ENCODE measurements around the gene P2RY12. TPM values are rescaled to one million over a fixed set of nuclear protein-coding genes. Genes with fewer than 3 reads are reported as not detected.

The P2RY12 gene
- total and polyA plus RNA-seq, 2 donors: 1.5 to 5.3 TPM

GRCh38 chr3:151305775-151306151, 78.8 kb downstream of the P2RY12 start:
- WGBS: 87% methylated on average over 4 of the region's 4 CpGs
- H3K36me3 ChIP-seq (ENCODE audit: insufficient read depth): no peaks in the 10 kb centered on the region
- no peak overlapping the region for H3K27ac ChIP-seq (ENCODE audit: low read depth)
- DNase-seq (ENCODE audit: extremely low spot score): no peak
- no peak overlapping the region for H3K4me3 ChIP-seq (ENCODE audit: low read depth, low read length)
- H3K4me1 ChIP-seq (ENCODE audit: insufficient read depth): no peaks in the 10 kb centered on the region

DNA sequence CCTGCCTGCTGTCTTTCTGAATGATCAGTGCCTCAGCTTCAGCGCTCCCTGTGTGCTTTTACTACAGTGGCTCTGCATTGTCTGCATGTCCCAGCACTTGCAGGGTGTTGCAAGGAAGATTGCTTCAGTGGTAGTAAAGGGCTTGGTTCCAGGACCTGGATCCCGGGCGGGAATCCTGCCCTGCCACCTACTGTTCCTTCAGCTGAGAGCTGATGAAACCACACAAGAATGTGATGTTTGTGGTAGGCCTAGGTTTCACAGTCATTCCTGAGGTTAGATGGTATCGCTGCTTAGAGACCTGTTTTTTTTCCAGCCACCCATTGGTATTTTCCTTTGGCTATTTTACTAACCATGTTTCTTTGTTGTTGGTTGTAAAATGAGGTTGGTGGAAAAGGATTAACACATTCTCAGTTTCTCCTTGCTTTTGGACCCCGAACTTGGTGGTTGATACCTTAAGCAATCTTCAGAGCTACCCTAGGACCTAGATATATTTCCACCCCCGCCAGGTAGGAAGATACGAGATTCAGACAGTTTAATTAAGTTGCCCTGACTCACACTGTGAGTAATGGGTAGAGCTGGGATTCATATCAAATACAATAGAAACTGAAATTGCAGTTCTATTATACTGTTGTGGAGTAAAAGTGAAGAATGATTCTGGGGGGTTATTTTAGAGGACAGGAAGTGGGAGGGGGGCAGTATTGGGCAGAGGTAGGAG, 79.3 kb downstream of the P2RY12 start:
- Histone ChIP-seq H3K4me3 (ENCODE audit: low read depth, low read length) (no peak overlapping the region), H3K27ac (ENCODE audit: low read depth) (no peak overlapping the region), H3K36me3 (ENCODE audit: insufficient read depth) (no peaks in the 10 kb centered on the region), H3K4me1 (ENCODE audit: insufficient read depth) (no peaks in the 10 kb centered on the region)
- WGBS: 53% methylated on average over 7 of the region's 7 CpGs
- peak; percentile 56 for DNase-seq (ENCODE audit: extremely low spot score)

GRCh38 chr3:151303751-151304150, 80.8 kb downstream of the P2RY12 start:
- no peaks in the 10 kb centered on the region for H3K4me1 ChIP-seq (ENCODE audit: insufficient read depth)
- no peak overlapping the region for H3K27ac ChIP-seq (ENCODE audit: low read depth)
- no peaks in the 10 kb centered on the region for H3K36me3 ChIP-seq (ENCODE audit: insufficient read depth)
- no peak for DNase-seq (ENCODE audit: extremely low spot score)
- no peak overlapping the region for H3K4me3 ChIP-seq (ENCODE audit: low read depth, low read length)
- 78% methylated on average over 2 of the region's 2 CpGs for WGBS

DNA sequence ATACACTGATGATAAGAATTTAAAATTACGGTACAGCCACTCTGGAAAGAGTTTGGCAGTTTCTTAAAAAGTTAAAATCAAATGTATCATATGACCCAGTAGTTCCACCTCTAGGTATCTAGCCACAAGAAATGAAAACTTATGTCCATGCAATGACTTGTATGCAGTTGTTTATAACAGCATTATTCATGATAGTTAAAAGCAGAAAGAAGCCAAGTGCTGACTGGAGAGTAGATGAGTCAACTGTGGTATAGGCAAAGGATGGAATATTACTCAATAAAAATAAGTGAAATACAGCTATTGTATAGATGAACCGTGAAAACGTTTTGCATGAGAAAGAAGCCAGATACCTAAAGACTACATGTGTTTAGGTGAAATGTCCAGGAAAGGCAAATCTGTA, 82.8 kb downstream of the P2RY12 start:
- Histone ChIP-seq H3K27ac (ENCODE audit: low read depth) (no peak overlapping the region), H3K4me1 (ENCODE audit: insufficient read depth) (no peaks in the 10 kb centered on the region), H3K36me3 (ENCODE audit: insufficient read depth) (peaks cover 2% of the 10 kb centered on the region), H3K4me3 (ENCODE audit: low read depth, low read length) (no peak overlapping the region)
- WGBS: 88% methylated on average over 3 of the region's 3 CpGs
- DNase-seq (ENCODE audit: extremely low spot score): no peak

- WGBS: 67% methylated on average over 1 of the region's 1 CpG
- H3K4me1 ChIP-seq (ENCODE audit: insufficient read depth): no peaks in the 10 kb centered on the region
- H3K4me3 ChIP-seq (ENCODE audit: low read depth, low read length): no peak overlapping the region
- peaks cover 2% of the 10 kb centered on the region for H3K36me3 ChIP-seq (ENCODE audit: insufficient read depth)
- DNase-seq (ENCODE audit: extremely low spot score): no peak
- H3K27ac ChIP-seq (ENCODE audit: low read depth): no peak overlapping the region
These were observed 84.0 kb downstream of the P2RY12 start for GRCh38 chr3:151300539-151300938.

DNA sequence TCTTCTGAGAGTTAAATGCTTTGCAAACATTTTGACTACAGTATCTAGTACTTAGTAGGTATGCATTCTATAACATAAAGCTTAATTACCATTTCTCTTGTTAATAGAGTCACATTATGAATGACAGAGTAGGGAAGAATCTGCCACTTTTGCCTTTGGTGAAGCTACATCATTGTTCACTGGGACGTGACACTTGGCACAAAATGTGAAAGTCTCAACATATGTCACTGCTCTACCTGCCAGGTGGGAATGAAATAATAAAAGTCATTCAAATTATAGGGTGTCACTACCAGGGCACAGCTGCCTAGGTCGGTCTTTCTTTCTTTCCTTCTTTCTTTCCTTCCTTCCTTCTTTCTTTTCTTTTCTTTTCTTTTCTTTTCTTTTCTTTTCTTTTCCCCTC, 85.5 kb downstream of the P2RY12 start:
- 88% methylated on average over 2 of the region's 2 CpGs for WGBS
- no peak for DNase-seq (ENCODE audit: extremely low spot score)
- H3K4me1 ChIP-seq (ENCODE audit: insufficient read depth): no peaks in the 10 kb centered on the region
- H3K4me3 ChIP-seq (ENCODE audit: low read depth, low read length): no peak overlapping the region
- H3K27ac ChIP-seq (ENCODE audit: low read depth): no peak overlapping the region
- H3K36me3 ChIP-seq (ENCODE audit: insufficient read depth): peaks cover 2% of the 10 kb centered on the region

GRCh38 chr3:151297429-151297828, 87.1 kb downstream of the P2RY12 start:
- DNase-seq (ENCODE audit: extremely low spot score): no peak
- Histone ChIP-seq H3K4me1 (ENCODE audit: insufficient read depth) (no peaks in the 10 kb centered on the region), H3K36me3 (ENCODE audit: insufficient read depth) (peaks cover 2% of the 10 kb centered on the region), H3K27ac (ENCODE audit: low read depth) (no peak overlapping the region), H3K4me3 (ENCODE audit: low read depth, low read length) (no peak overlapping the region)
- 67% methylated on average over 2 of the region's 2 CpGs for WGBS

DNA sequence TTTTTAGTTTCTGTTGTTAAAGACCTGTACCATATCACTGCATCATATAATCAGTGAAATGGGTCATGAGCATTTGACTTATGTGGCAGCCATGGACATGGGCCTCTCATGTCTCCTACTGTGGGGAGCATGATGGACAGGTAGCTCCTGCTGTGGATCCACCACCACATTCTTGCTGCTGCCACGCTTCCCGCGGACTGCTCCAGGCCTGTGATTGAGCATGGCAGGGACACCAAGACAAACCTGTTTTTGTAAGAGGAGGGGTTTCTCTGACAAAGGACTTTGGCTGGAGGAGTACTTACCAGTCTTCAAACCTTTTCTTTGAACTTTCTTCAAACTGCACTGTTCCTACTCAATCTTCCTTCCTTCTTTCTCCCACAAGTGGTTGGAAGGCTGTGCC, 88.3 kb downstream of the P2RY12 start:
- no peak overlapping the region for H3K27ac ChIP-seq (ENCODE audit: low read depth)
- H3K36me3 ChIP-seq (ENCODE audit: insufficient read depth): peaks cover 2% of the 10 kb centered on the region
- no peak overlapping the region for H3K4me3 ChIP-seq (ENCODE audit: low read depth, low read length)
- H3K4me1 ChIP-seq (ENCODE audit: insufficient read depth): no peaks in the 10 kb centered on the region
- WGBS: 89% methylated on average over 3 of the region's 3 CpGs
- no peak for DNase-seq (ENCODE audit: extremely low spot score)

DNA sequence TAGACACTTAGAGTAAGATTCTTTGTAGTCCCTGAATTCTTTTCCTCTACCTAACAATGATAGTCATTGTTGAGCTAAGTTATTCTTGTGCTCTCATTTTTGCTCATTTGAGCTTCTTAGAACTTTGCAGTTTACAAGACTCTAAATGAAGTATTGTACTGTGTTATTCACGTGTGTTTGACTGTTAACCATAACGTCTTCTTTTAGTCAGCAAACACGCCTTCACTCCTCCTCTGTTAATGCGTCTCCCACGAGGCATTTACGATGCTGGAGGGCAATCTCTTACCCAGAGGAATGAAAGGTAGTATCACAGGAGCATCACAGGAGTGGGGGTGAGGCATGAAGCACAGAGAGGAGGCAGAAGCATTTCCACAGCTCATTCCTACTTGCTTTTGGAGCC, 91.4 kb downstream of the P2RY12 start:
- Histone ChIP-seq H3K4me3 (ENCODE audit: low read depth, low read length) (no peak overlapping the region), H3K4me1 (ENCODE audit: insufficient read depth) (no peaks in the 10 kb centered on the region), H3K36me3 (ENCODE audit: insufficient read depth) (no peaks in the 10 kb centered on the region), H3K27ac (ENCODE audit: low read depth) (no peak overlapping the region)
- 59% methylated on average over 6 of the region's 6 CpGs for WGBS
- DNase-seq (ENCODE audit: extremely low spot score): no peak

GRCh38 chr3:151290673-151291072, 93.9 kb downstream of the P2RY12 start:
- H3K27ac ChIP-seq (ENCODE audit: low read depth): no peak overlapping the region
- no peak for DNase-seq (ENCODE audit: extremely low spot score)
- 50% methylated on average over 3 of the region's 3 CpGs for WGBS

DNA sequence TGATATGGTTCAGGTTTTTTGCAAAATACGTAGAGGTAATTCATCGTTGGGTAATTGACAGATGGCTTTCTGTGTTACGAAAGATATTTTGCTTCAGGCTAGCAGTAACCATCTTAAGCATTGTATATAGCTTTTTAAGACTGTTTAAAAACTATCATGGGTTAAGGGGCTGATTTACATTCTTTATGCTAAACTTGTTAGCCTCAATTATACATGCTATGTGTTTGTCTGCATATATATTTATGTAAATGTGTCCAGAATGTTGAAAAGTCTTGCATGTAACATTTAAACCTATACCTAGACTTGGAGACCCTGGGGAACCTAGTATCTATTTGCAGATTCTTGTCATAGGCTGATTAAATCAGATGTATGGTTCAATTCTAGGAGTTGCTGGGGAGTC, 95.1 kb downstream of the P2RY12 start:
- 43% methylated on average over 3 of the region's 3 CpGs for WGBS
- no peak for DNase-seq (ENCODE audit: extremely low spot score)
- Histone ChIP-seq H3K4me3 (ENCODE audit: low read depth, low read length) (no peak overlapping the region), H3K4me1 (ENCODE audit: insufficient read depth) (no peaks in the 10 kb centered on the region), H3K36me3 (ENCODE audit: insufficient read depth) (no peaks in the 10 kb centered on the region), H3K27ac (ENCODE audit: low read depth) (no peak overlapping the region)

More at GRCh38 chr3:151290673-151291072, 93.9 kb downstream of the P2RY12 start:
- Histone ChIP-seq H3K36me3 (ENCODE audit: insufficient read depth) (no peaks in the 10 kb centered on the region), H3K4me3 (ENCODE audit: low read depth, low read length) (no peak overlapping the region), H3K4me1 (ENCODE audit: insufficient read depth) (no peaks in the 10 kb centered on the region)

Other genes starting within 250 kb of the P2RY12 start
- gene GPR171, start 181.5 kb downstream of the P2RY12 start, total RNA-seq: 0.63 TPM
- 1.5 TPM for gene GPR171, start 181.5 kb downstream of the P2RY12 start, polyA plus RNA-seq
- gene P2RY14, start 106.2 kb downstream of the P2RY12 start, total RNA-seq: 2.6 TPM
- gene P2RY14, start 106.2 kb downstream of the P2RY12 start, polyA plus RNA-seq: 4.7 TPM
- gene GPR87, start 67.9 kb downstream of the P2RY12 start, total RNA-seq: 5.0 TPM
- gene GPR87, start 67.9 kb downstream of the P2RY12 start, polyA plus RNA-seq: 4.2 TPM
- gene P2RY13, start 55.2 kb downstream of the P2RY12 start, total RNA-seq: 2.3 TPM
- gene P2RY13, start 55.2 kb downstream of the P2RY12 start, polyA plus RNA-seq: 0.57 TPM
- 23.2 TPM for gene IGSF10, start 76.3 kb upstream of the P2RY12 start, total RNA-seq
- 9.8 TPM for gene IGSF10, start 76.3 kb upstream of the P2RY12 start, polyA plus RNA-seq